PFSK-1 (cell line): ENCODE data around the gene RECQL.

Experiments used
- FOXP2 ChIP-seq: optimal IDR thresholded peaks from 2 replicates; pipeline ENCODE3; 2011; ENCODE audit warnings: borderline replicate concordance, control low read depth, inconsistent platforms; ENCODE audit not compliant: insufficient read depth; ENCODE audit errors: extremely low read length, extremely low read depth
- POLR2AphosphoS5 ChIP-seq: IDR thresholded peaks from 2 replicates; pipeline ENCODE4 v1.6.1; 2012; ENCODE audit warnings: low read depth, mild to moderate bottlenecking, control low read depth, low read length, moderate library complexity
- SIN3A ChIP-seq: IDR thresholded peaks from 2 replicates; pipeline ENCODE4 v1.6.1; 2012; ENCODE audit warnings: mild to moderate bottlenecking, low read length, moderate library complexity, borderline replicate concordance; ENCODE audit not compliant: insufficient read depth
- TAF1 ChIP-seq: IDR thresholded peaks from 2 replicates; pipeline ENCODE4 v1.6.1; 2012; ENCODE audit warnings: low read length, control low read depth, borderline replicate concordance; ENCODE audit not compliant: insufficient read depth
- TF ChIP-seq, protein P1 (sequence below), 2 experiments: IDR thresholded peaks; 2 replicates each; pipeline versions ENCODE4 v1.6.1 to v1.8.0; 2011 to 2012; ENCODE audit warnings: low read depth in 2 of 2, low read length in 2 of 2, control low read depth in 1 of 2, inconsistent platforms in 1 of 2, mild to moderate bottlenecking in 1 of 2, moderate library complexity in 1 of 2; ENCODE audit not compliant: insufficient read depth in 1 of 2

Gene RECQL

DNA sequence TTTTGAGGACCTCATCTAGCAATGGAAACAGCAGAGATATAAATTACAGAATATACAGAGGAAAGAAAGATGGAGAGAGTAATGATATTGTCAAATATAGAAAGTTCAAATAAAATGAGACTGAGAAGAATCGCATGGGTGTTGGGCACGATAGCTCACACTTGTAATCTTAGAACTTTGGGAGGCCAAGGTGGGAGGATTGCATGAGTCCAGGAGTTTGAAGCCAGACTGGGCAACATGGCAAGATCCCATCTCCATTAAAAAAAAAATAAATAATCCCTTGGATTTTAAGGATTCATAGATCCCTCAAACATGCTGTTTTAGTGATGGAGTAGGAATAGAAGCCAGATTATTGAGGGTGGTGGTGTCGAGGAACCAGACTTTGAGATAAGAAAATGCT is 62.1 kb downstream of the RECQL start:
- TF ChIP-seq, protein P1, sequence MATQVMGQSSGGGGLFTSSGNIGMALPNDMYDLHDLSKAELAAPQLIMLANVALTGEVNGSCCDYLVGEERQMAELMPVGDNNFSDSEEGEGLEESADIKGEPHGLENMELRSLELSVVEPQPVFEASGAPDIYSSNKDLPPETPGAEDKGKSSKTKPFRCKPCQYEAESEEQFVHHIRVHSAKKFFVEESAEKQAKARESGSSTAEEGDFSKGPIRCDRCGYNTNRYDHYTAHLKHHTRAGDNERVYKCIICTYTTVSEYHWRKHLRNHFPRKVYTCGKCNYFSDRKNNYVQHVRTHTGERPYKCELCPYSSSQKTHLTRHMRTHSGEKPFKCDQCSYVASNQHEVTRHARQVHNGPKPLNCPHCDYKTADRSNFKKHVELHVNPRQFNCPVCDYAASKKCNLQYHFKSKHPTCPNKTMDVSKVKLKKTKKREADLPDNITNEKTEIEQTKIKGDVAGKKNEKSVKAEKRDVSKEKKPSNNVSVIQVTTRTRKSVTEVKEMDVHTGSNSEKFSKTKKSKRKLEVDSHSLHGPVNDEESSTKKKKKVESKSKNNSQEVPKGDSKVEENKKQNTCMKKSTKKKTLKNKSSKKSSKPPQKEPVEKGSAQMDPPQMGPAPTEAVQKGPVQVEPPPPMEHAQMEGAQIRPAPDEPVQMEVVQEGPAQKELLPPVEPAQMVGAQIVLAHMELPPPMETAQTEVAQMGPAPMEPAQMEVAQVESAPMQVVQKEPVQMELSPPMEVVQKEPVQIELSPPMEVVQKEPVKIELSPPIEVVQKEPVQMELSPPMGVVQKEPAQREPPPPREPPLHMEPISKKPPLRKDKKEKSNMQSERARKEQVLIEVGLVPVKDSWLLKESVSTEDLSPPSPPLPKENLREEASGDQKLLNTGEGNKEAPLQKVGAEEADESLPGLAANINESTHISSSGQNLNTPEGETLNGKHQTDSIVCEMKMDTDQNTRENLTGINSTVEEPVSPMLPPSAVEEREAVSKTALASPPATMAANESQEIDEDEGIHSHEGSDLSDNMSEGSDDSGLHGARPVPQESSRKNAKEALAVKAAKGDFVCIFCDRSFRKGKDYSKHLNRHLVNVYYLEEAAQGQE (IDR thresholded peaks at IDR 0.05; ENCODE audit: insufficient read depth in 1 of 2, low read depth in 2 of 2, low read length in 2 of 2), result no peak
- TF ChIP-seq TAF1 (no peak), SIN3A (no peak), POLR2AphosphoS5 (no peak), FOXP2 (no peak)

DNA sequence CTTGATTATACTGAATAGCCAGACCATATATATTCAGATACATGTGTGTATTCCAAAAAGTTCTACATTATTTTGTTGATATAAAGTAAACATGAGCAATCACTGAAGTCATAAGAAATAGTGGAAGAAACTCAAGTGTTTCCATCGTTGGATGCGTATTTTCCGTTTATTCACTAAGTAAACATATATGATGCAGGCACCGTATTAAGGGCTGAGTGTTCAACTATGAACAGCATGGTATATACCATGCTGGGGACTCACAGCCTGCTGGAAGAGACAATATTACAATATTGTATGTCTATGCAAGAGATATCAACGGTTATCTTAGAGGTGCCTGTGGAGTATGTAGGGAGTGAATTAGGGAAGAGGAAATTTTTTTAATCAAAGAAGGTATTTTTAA is 62.8 kb downstream of the RECQL start:
- TF ChIP-seq SIN3A (no peak), POLR2AphosphoS5 (no peak), FOXP2 (no peak), TAF1 (no peak)
- TF ChIP-seq, protein P1 (IDR thresholded peaks at IDR 0.05; ENCODE audit: insufficient read depth in 1 of 2, low read depth in 2 of 2, low read length in 2 of 2), result no peak

DNA sequence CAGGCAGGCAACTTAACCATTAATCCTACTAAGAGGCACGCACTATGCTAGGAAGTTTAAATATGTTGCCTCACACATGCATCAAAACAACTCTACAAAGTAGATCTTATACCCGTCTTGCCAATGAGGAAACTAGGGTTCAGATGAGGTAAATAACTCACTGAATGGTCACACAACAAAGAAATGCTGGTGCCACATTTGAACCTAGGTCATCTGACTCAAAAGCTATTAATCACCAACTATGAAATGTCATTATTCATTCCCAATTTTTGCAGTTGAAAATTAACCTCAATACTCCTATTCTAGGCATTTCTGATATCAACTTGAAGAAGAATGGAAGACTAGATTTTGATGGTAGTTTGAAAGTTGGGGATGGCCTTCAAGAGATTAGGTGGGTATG is 66.7 kb downstream of the RECQL start:
- TF ChIP-seq POLR2AphosphoS5 (no peak), SIN3A (no peak), TAF1 (no peak), FOXP2 (no peak)
- TF ChIP-seq, protein P1 (IDR thresholded peaks at IDR 0.05; ENCODE audit: insufficient read depth in 1 of 2, low read depth in 2 of 2, low read length in 2 of 2), result no peak

DNA sequence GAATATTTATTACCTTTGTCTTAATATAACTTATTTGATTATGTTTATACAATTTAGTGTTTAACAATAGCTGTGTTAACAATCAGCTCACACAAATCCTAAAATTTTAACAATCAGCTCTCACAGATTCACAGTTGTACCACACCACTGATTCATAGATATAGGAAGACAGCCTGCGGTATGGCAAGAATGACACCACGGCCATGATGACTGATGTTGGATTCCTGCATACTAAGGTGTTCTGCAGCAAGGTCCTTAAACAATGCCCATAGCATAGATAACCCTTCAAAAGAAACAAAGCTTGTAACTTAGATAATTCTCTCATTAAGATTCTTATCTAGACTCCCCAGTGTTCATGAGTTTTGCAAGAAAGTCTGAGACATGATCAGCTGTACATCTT is 67.9 kb downstream of the RECQL start:
- TF ChIP-seq SIN3A, result no peak
- TF ChIP-seq, protein P1 (IDR thresholded peaks at IDR 0.05; ENCODE audit: insufficient read depth in 1 of 2, low read depth in 2 of 2, low read length in 2 of 2), result no peak
- TF ChIP-seq TAF1, result no peak
- no peak for TF ChIP-seq FOXP2
- TF ChIP-seq POLR2AphosphoS5, result no peak

DNA sequence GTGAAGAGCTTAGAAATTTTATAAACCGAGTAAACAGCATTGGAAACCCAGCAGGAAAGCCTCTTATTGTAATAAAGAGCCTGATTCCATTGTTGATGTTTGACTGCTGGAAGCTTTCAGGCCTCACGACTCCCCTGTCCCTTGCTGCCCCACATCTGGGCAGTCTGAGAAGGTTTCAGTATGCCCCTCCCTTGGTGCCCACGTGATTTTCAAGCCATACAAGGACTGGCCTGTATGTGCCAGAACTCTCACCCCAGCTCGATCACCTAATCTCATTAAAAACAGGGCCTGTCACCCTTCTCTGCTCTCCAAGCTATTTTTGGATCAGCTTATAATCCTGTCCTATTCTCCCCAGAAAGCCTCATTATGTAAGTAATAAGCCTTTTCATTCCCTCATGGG is 71.4 kb downstream of the RECQL start:
- no peak for TF ChIP-seq SIN3A
- no peak for TF ChIP-seq TAF1
- no peak for TF ChIP-seq POLR2AphosphoS5
- no peak for TF ChIP-seq FOXP2
- TF ChIP-seq, protein P1 (IDR thresholded peaks at IDR 0.05; ENCODE audit: insufficient read depth in 1 of 2, low read depth in 2 of 2, low read length in 2 of 2), result no peak
